T-helper 2 cell treated with Interferon-gamma antibody and Interleukin-4, amounts not matched to agents 5 μg/mL and 100 μg/mL, for 36 hours (primary cell): ENCODE results near the gene PDGFA.

Source experiments
- DNase-seq: peaks from one replicate; pipeline ENCODE4 v3.0.0; 2021; ENCODE audit warnings: low spot score
- H3K27ac Mint-ChIP-seq: one replicate; pipeline ENCODE4 v1.8.0; 2021; ENCODE audit warnings: mild to moderate bottlenecking, mixed read lengths
- H3K27me3 Mint-ChIP-seq: one replicate; pipeline ENCODE4 v1.8.0; 2021; ENCODE audit warnings: low read depth, mixed read lengths
- H3K36me3 Mint-ChIP-seq: one replicate; pipeline ENCODE4 v1.8.0; 2021; ENCODE audit warnings: low read depth, mixed read lengths
- H3K4me1 Mint-ChIP-seq: one replicate; pipeline ENCODE4 v1.8.0; 2021; ENCODE audit warnings: low read depth, mixed read lengths
- H3K4me3 Mint-ChIP-seq: one replicate; pipeline ENCODE4 v1.8.0; 2022; ENCODE audit warnings: mild to moderate bottlenecking, moderate library complexity, mixed read lengths
- H3K9me3 Mint-ChIP-seq: one replicate; pipeline ENCODE4 v1.8.0; 2021; ENCODE audit warnings: mixed read lengths

Gene PDGFA

GRCh38 chr7:501526-501925, 18.1 kb downstream of the PDGFA start:
- Mint-ChIP-seq H3K27me3 (no peaks in the 10 kb centered on the region), H3K9me3 (no peaks in the 10 kb centered on the region), H3K4me1 (no peaks in the 10 kb centered on the region), H3K36me3 (no peaks in the 10 kb centered on the region), H3K27ac (no peak overlapping the region), H3K4me3 (no peak overlapping the region)
- no peak for DNase-seq

- H3K4me1 Mint-ChIP-seq, result no peaks in the 10 kb centered on the region
- no peak for DNase-seq
- no peaks in the 10 kb centered on the region for H3K27me3 Mint-ChIP-seq
- H3K9me3 Mint-ChIP-seq, result no peaks in the 10 kb centered on the region
- no peak overlapping the region for H3K4me3 Mint-ChIP-seq
- H3K27ac Mint-ChIP-seq, result no peak overlapping the region
- H3K36me3 Mint-ChIP-seq, result no peaks in the 10 kb centered on the region
Observed at GRCh38 chr7:500521-501420, 18.9 kb downstream of the PDGFA start.

GRCh38 chr7:499853-500485, 19.7 kb downstream of the PDGFA start:
- no peaks in the 10 kb centered on the region for H3K36me3 Mint-ChIP-seq
- no peak overlapping the region for H3K27ac Mint-ChIP-seq
- no peak for DNase-seq
- no peaks in the 10 kb centered on the region for H3K4me1 Mint-ChIP-seq
- H3K9me3 Mint-ChIP-seq, result no peaks in the 10 kb centered on the region
- H3K4me3 Mint-ChIP-seq, result no peak overlapping the region
- no peaks in the 10 kb centered on the region for H3K27me3 Mint-ChIP-seq

GRCh38 chr7:498678-499641, 20.7 kb downstream of the PDGFA start:
- H3K27ac Mint-ChIP-seq, result no peak overlapping the region
- H3K4me1 Mint-ChIP-seq, result no peaks in the 10 kb centered on the region
- no peak overlapping the region for H3K4me3 Mint-ChIP-seq
- DNase-seq, result no peak
- no peaks in the 10 kb centered on the region for H3K9me3 Mint-ChIP-seq
- no peaks in the 10 kb centered on the region for H3K27me3 Mint-ChIP-seq
- H3K36me3 Mint-ChIP-seq, result no peaks in the 10 kb centered on the region

GRCh38 chr7:497946-498655, 21.5 kb downstream of the PDGFA start:
- no peaks in the 10 kb centered on the region for H3K4me1 Mint-ChIP-seq
- no peaks in the 10 kb centered on the region for H3K36me3 Mint-ChIP-seq
- no peak overlapping the region for H3K27ac Mint-ChIP-seq
- no peaks in the 10 kb centered on the region for H3K9me3 Mint-ChIP-seq
- no peak overlapping the region for H3K4me3 Mint-ChIP-seq
- H3K27me3 Mint-ChIP-seq, result no peaks in the 10 kb centered on the region
- no peak for DNase-seq

- Mint-ChIP-seq H3K27me3 (no peaks in the 10 kb centered on the region), H3K36me3 (no peaks in the 10 kb centered on the region), H3K9me3 (no peaks in the 10 kb centered on the region), H3K4me3 (no peak overlapping the region), H3K4me1 (no peaks in the 10 kb centered on the region), H3K27ac (no peak overlapping the region)
- no peak for DNase-seq
Observed at GRCh38 chr7:497346-497745, 22.3 kb downstream of the PDGFA start.

- no peak overlapping the region for H3K4me3 Mint-ChIP-seq
- H3K27me3 Mint-ChIP-seq, result no peaks in the 10 kb centered on the region
- no peaks in the 10 kb centered on the region for H3K4me1 Mint-ChIP-seq
- no peak overlapping the region for H3K27ac Mint-ChIP-seq
- DNase-seq, result no peak
- no peaks in the 10 kb centered on the region for H3K9me3 Mint-ChIP-seq
- H3K36me3 Mint-ChIP-seq, result no peaks in the 10 kb centered on the region
Observed at GRCh38 chr7:496528-497295, 22.9 kb downstream of the PDGFA start.

- Mint-ChIP-seq H3K9me3 (no peaks in the 10 kb centered on the region), H3K27me3 (no peaks in the 10 kb centered on the region), H3K4me3 (no peak overlapping the region), H3K36me3 (no peaks in the 10 kb centered on the region), H3K27ac (no peak overlapping the region), H3K4me1 (no peaks in the 10 kb centered on the region)
- no peak for DNase-seq
Observed at GRCh38 chr7:495761-496321, 23.8 kb downstream of the PDGFA start.

GRCh38 chr7:495326-495725, 24.3 kb downstream of the PDGFA start:
- DNase-seq, result no peak

GRCh38 chr7:494906-495305, 24.7 kb downstream of the PDGFA start:
- no peak for DNase-seq
- Mint-ChIP-seq H3K4me1 (no peaks in the 10 kb centered on the region), H3K36me3 (no peaks in the 10 kb centered on the region), H3K9me3 (no peaks in the 10 kb centered on the region), H3K27ac (no peak overlapping the region), H3K4me3 (no peak overlapping the region), H3K27me3 (no peaks in the 10 kb centered on the region)

More at GRCh38 chr7:495326-495725, 24.3 kb downstream of the PDGFA start:
- H3K4me1 Mint-ChIP-seq, result no peaks in the 10 kb centered on the region
- H3K27ac Mint-ChIP-seq, result no peak overlapping the region
- no peaks in the 10 kb centered on the region for H3K27me3 Mint-ChIP-seq
- no peaks in the 10 kb centered on the region for H3K9me3 Mint-ChIP-seq
- no peak overlapping the region for H3K4me3 Mint-ChIP-seq
- no peaks in the 10 kb centered on the region for H3K36me3 Mint-ChIP-seq

GRCh38 chr7:494259-494687, 25.4 kb downstream of the PDGFA start:
- Mint-ChIP-seq H3K27me3 (peaks cover under 1% of the 10 kb centered on the region), H3K9me3 (no peaks in the 10 kb centered on the region), H3K4me3 (no peak overlapping the region), H3K27ac (no peak overlapping the region), H3K4me1 (no peaks in the 10 kb centered on the region), H3K36me3 (no peaks in the 10 kb centered on the region)
- DNase-seq, result no peak

GRCh38 chr7:493661-494251, 25.9 kb downstream of the PDGFA start:
- Mint-ChIP-seq H3K9me3 (no peaks in the 10 kb centered on the region), H3K36me3 (no peaks in the 10 kb centered on the region), H3K27ac (no peak overlapping the region)

More at GRCh38 chr7:493661-494251, 25.9 kb downstream of the PDGFA start:
- Mint-ChIP-seq H3K4me3 (no peak overlapping the region), H3K27me3 (peaks cover 4% of the 10 kb centered on the region), H3K4me1 (no peaks in the 10 kb centered on the region)
- no peak for DNase-seq
